ENCODE results near the gene MCM3AP. TPM values are rescaled to one million over a fixed set of nuclear protein-coding genes. Genes with fewer than 3 reads are reported as not detected.

The MCM3AP gene
- total and polyA plus RNA-seq, 9 of the 15 experiments (the other 6 are each of a cell fraction or from before 2014, with no cell fraction given) = 6.5 to 179 (median 69.6) TPM

- TF ChIP-seq CUX1 (CRISPR knock-in tag; IDR thresholded peaks at IDR 0.05) = no peak
- TF ChIP-seq ZNF165 (CRISPR knock-in tag; IDR thresholded peaks at IDR 0.05; ENCODE audit: borderline replicate concordance) = no peak
- no peak for TF ChIP-seq ELF2 (CRISPR knock-in tag; IDR thresholded peaks at IDR 0.05)
- TF ChIP-seq NR3C1 (CRISPR knock-in tag; IDR thresholded peaks at IDR 0.05) = peak; percentile 37; the same call in 1 of the 2 replicates
- no peak for TF ChIP-seq NELFE (IDR thresholded peaks at IDR 0.05; ENCODE audit: insufficient read depth, insufficient read length)
- no peak for TF ChIP-seq ZNF212 (CRISPR knock-in tag; IDR thresholded peaks at IDR 0.05)
- TF ChIP-seq, protein P1, sequence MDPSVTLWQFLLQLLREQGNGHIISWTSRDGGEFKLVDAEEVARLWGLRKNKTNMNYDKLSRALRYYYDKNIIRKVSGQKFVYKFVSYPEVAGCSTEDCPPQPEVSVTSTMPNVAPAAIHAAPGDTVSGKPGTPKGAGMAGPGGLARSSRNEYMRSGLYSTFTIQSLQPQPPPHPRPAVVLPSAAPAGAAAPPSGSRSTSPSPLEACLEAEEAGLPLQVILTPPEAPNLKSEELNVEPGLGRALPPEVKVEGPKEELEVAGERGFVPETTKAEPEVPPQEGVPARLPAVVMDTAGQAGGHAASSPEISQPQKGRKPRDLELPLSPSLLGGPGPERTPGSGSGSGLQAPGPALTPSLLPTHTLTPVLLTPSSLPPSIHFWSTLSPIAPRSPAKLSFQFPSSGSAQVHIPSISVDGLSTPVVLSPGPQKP (CRISPR knock-in tag; IDR thresholded peaks at IDR 0.05) = no peak
- TF ChIP-seq, protein P2, sequence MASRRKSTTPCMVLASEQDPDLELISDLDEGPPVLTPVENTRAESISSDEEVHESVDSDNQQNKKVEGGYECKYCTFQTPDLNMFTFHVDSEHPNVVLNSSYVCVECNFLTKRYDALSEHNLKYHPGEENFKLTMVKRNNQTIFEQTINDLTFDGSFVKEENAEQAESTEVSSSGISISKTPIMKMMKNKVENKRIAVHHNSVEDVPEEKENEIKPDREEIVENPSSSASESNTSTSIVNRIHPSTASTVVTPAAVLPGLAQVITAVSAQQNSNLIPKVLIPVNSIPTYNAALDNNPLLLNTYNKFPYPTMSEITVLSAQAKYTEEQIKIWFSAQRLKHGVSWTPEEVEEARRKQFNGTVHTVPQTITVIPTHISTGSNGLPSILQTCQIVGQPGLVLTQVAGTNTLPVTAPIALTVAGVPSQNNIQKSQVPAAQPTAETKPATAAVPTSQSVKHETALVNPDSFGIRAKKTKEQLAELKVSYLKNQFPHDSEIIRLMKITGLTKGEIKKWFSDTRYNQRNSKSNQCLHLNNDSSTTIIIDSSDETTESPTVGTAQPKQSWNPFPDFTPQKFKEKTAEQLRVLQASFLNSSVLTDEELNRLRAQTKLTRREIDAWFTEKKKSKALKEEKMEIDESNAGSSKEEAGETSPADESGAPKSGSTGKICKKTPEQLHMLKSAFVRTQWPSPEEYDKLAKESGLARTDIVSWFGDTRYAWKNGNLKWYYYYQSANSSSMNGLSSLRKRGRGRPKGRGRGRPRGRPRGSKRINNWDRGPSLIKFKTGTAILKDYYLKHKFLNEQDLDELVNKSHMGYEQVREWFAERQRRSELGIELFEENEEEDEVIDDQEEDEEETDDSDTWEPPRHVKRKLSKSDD (conservative IDR thresholded peaks at IDR 0.05; ENCODE audit: low read length) = no peak
- no peak for TF ChIP-seq HMG20B (CRISPR knock-in tag; IDR thresholded peaks at IDR 0.05)
- TF ChIP-seq, protein P3, sequence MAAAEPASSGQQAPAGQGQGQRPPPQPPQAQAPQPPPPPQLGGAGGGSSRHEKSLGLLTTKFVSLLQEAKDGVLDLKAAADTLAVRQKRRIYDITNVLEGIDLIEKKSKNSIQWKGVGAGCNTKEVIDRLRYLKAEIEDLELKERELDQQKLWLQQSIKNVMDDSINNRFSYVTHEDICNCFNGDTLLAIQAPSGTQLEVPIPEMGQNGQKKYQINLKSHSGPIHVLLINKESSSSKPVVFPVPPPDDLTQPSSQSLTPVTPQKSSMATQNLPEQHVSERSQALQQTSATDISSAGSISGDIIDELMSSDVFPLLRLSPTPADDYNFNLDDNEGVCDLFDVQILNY (CRISPR knock-in tag; IDR thresholded peaks at IDR 0.05) = no peak
- TF ChIP-seq ZBTB17 (CRISPR knock-in tag; IDR thresholded peaks at IDR 0.05) = peak; percentile 52; the same call in 1 of the 2 replicates
- no peak for TF ChIP-seq MECOM (CRISPR knock-in tag; IDR thresholded peaks at IDR 0.05)
- no peak for TF ChIP-seq ZNF436 (CRISPR knock-in tag; IDR thresholded peaks at IDR 0.05)
- TF ChIP-seq CCAR2 (IDR thresholded peaks at IDR 0.05; ENCODE audit: low read depth, low read length) = no peak
- no peak for TF ChIP-seq NCOR1 (IDR thresholded peaks at IDR 0.05)
- TF ChIP-seq ZNF431 (CRISPR knock-in tag; IDR thresholded peaks at IDR 0.05) = no peak
- peak; percentile 89 for TF ChIP-seq MAX (CRISPR knock-in tag; IDR thresholded peaks at IDR 0.05)
- no peak for TF ChIP-seq LCOR (CRISPR knock-in tag; IDR thresholded peaks at IDR 0.05)
- no peak for TF ChIP-seq CBFB (CRISPR knock-in tag; IDR thresholded peaks at IDR 0.05)
These were observed 56.1 kb downstream of the MCM3AP start (continued) for GRCh38 chr21:46229133-46229922.

Measured in K562 (cell line).